Omental fat pad (tissue), 4 donors: ENCODE measurements around the gene ZNF384. TPM values are rescaled to one million over a fixed set of nuclear protein-coding genes. Genes with fewer than 3 reads are reported as not detected.

Source experiments
- ATAC-seq: fragments of 150-250 bp; one replicate; pipeline ENCODE4 v1.9.1; 2016; ENCODE audit warnings: mild to moderate bottlenecking, moderate library complexity; ENCODE audit not compliant: low FRiP score
- DNase-seq: peaks from one replicate; pipeline ENCODE4 v3.0.0-alpha.2; 2019; ENCODE audit warnings: low spot score
- CTCF ChIP-seq, 3 donors: fragments of 450-650 bp; IDR thresholded peaks; one replicate each; pipeline ENCODE4 v1.5.1; 2016 to 2017; ENCODE audit warnings: antibody characterized with exemption in 3 of 3, mild to moderate bottlenecking in 3 of 3, moderate library complexity in 2 of 3
- total RNA-seq, 4 donors: library from RNA; depleted of rRNA; stranded (reverse); fragments of >200 nt; gene quantifications; one replicate each; pipeline ENCODE4 v1.1.0, GENCODE V29; 2016

The ZNF384 gene
- total RNA-seq, 4 donors from 2014 or later, result 28.1 to 36.7 (median 34.6) TPM

GRCh38 chr12:6697584-6698351 lies 8.6 kb upstream of the ZNF384 start:
- DNase-seq, result no peak
- TF ChIP-seq CTCF (IDR thresholded peaks at IDR 0.05), result no peak
- no peak for ATAC-seq

GRCh38 chr12:6696690-6697583 lies 7.8 kb upstream of the ZNF384 start:
- DNase-seq (no peak), ATAC-seq (no peak)
- no peak for TF ChIP-seq CTCF (IDR thresholded peaks at IDR 0.05)

GRCh38 chr12:6695313-6696045 lies 6.3 kb upstream of the ZNF384 start:
- ATAC-seq, result no peak
- TF ChIP-seq CTCF (IDR thresholded peaks at IDR 0.05), result no peak
- no peak for DNase-seq

GRCh38 chr12:6694701-6695100 lies 5.5 kb upstream of the ZNF384 start:
- TF ChIP-seq CTCF (IDR thresholded peaks at IDR 0.05), result no peak
- DNase-seq, result no peak
- ATAC-seq, result no peak

GRCh38 chr12:6693832-6694355 lies 4.7 kb upstream of the ZNF384 start:
- no peak for TF ChIP-seq CTCF (IDR thresholded peaks at IDR 0.05)
- DNase-seq (no peak), ATAC-seq (no peak)

GRCh38 chr12:6692888-6693287 lies 3.7 kb upstream of the ZNF384 start:
- TF ChIP-seq CTCF (IDR thresholded peaks at IDR 0.05), result no peak
- ATAC-seq, result no peak

More at GRCh38 chr12:6692888-6693287, 3.7 kb upstream of the ZNF384 start:
- no peak for DNase-seq
